H1 (cell line): ENCODE results near the gene QSOX2. TPM values are rescaled to one million over a fixed set of nuclear protein-coding genes. Genes with fewer than 3 reads are reported as not detected.

ENCODE experiments used
- CTCF ChIA-PET: fragments of 300-600 bp; sonication (Branson Sonifier 250); formaldehyde crosslinking; loops from one replicate; lab custom pipeline; 2021; ENCODE audit not compliant: partially characterized antibody; lab: Charles Lee
- POLR2A ChIA-PET: fragments of 300-600 bp; sonication (Branson Sonifier 250); formaldehyde crosslinking; loops from one replicate; lab custom pipeline; 2021; ENCODE audit warnings: inconsistent platforms; ENCODE audit not compliant: partially characterized antibody; lab: Charles Lee
- DNase-seq, 2 experiments: peaks; one replicate each; pipeline versions ENCODE4 v3.0.0 to v3.0.0-alpha.2; 2010 to 2022; ENCODE audit warnings: low spot score in 2 of 2, low read depth in 1 of 2, mixed read lengths in 1 of 2
- FAIRE-seq: peaks from 2 replicates; lab custom pipeline; 2011; peaks lifted over from hg19 to GRCh38; lab: Jason Lieb, UNC
- H2AFZ ChIP-seq: 2 replicates; pipeline ENCODE4 v1.8.1; 2012; ENCODE audit warnings: low read length, inconsistent platforms
- H2AK5ac ChIP-seq: 2 replicates; pipeline ENCODE4 v1.6.1; 2013; ENCODE audit warnings: low read depth, low read length
- H2BK120ac ChIP-seq: replicated peaks from 2 replicates; pipeline ENCODE3; 2013; ENCODE audit warnings: low read depth, low read length, inconsistent platforms
- H2BK12ac ChIP-seq: 2 replicates; pipeline ENCODE4 v1.6.1; 2013; ENCODE audit warnings: low read depth, low read length
- H2BK15ac ChIP-seq: 2 replicates; pipeline ENCODE4 v1.6.1; 2013; ENCODE audit warnings: low read length
- H2BK20ac ChIP-seq: 2 replicates; pipeline ENCODE4 v1.6.1; 2013; ENCODE audit warnings: low read length
- H2BK5ac ChIP-seq: 2 replicates; pipeline ENCODE4 v1.6.1; 2013; ENCODE audit warnings: low read depth, low read length
- H3K14ac ChIP-seq: 2 replicates; pipeline ENCODE4 v1.6.1; 2013; ENCODE audit warnings: inconsistent platforms; ENCODE audit not compliant: insufficient read length
- H3K18ac ChIP-seq: 2 replicates; pipeline ENCODE4 v1.6.1; 2013; ENCODE audit warnings: low read length; ENCODE audit errors: extremely low read depth
- H3K23ac ChIP-seq: 2 replicates; pipeline ENCODE4 v1.6.1; 2013; ENCODE audit warnings: inconsistent platforms; ENCODE audit not compliant: insufficient read length
- H3K23me2 ChIP-seq: 2 replicates; pipeline ENCODE4 v1.6.1; 2013; ENCODE audit warnings: low read depth, low read length
- H3K27ac ChIP-seq: 2 replicates; pipeline ENCODE4 v1.6.1; 2011; ENCODE audit warnings: low read depth, low read length, inconsistent platforms
- H3K27me3 ChIP-seq, 4 experiments: replicated peaks in 1 of 4; 1 replicate in 1 of 4; 2 replicates in 3 of 4; pipeline versions ENCODE4 v1.6.1 to v1.8.1; 2011 to 2013; ENCODE audit warnings: low read length in 3 of 4, mild to moderate bottlenecking in 3 of 4, inconsistent platforms in 2 of 4, mixed read lengths in 2 of 4, moderate library complexity in 1 of 4; ENCODE audit not compliant: control insufficient read depth in 3 of 4, insufficient read depth in 3 of 4; ENCODE audit errors: extremely low read depth in 1 of 4
- H3K36me3 ChIP-seq, 4 experiments: 2 replicates each; pipeline versions ENCODE4 v1.6.1 to v1.8.1; 2011 to 2013; ENCODE audit warnings: mild to moderate bottlenecking in 4 of 4, low read length in 3 of 4, moderate library complexity in 2 of 4, control low read depth in 1 of 4, inconsistent platforms in 1 of 4; ENCODE audit not compliant: insufficient read depth in 4 of 4, control insufficient read depth in 2 of 4
- H3K4ac ChIP-seq: replicated peaks from 2 replicates; pipeline ENCODE3; 2013; ENCODE audit warnings: low read length, low read depth, mixed read lengths, inconsistent platforms; ENCODE audit not compliant: insufficient read length
- H3K4me1 ChIP-seq, 4 experiments: replicated peaks in 1 of 4; 1 replicate in 1 of 4; 2 replicates in 3 of 4; pipeline versions ENCODE4 v1.6.1 to v1.8.1; 2011 to 2013; ENCODE audit warnings: low read length in 3 of 4, inconsistent platforms in 2 of 4, mixed read lengths in 1 of 4; ENCODE audit not compliant: insufficient read depth in 4 of 4, control insufficient read depth in 3 of 4
- H3K4me2 ChIP-seq, 2 experiments: 2 replicates each; pipeline versions ENCODE4 v1.6.1 to v1.8.1; 2011 to 2013; ENCODE audit warnings: low read depth in 2 of 2, low read length in 2 of 2, control low read depth in 1 of 2, inconsistent platforms in 1 of 2, mild to moderate bottlenecking in 1 of 2; ENCODE audit not compliant: insufficient read depth in 1 of 2
- H3K4me3 ChIP-seq, 4 experiments: fragments of 200-600, 300-600 bp in 1 of 4; sonication (generic), shearing (Covaris generic), sonication (Bioruptor Twin) in 1 of 4; 2 replicates each; pipeline versions ENCODE4 v1.5.1 to v1.8.1; 2011 to 2016; ENCODE audit warnings: low read length in 4 of 4, low read depth in 3 of 4, control low read depth in 2 of 4, inconsistent platforms in 2 of 4, mild to moderate bottlenecking in 2 of 4, mixed read lengths in 1 of 4, moderate library complexity in 1 of 4; ENCODE audit not compliant: insufficient read depth in 2 of 4; ENCODE audit errors: extremely low read depth in 1 of 4
- H3K56ac ChIP-seq: replicated peaks from 2 replicates; pipeline ENCODE3; 2013; ENCODE audit warnings: low read depth, mild to moderate bottlenecking, mixed read lengths, low read length, inconsistent platforms; ENCODE audit not compliant: insufficient read length
- H3K79me1 ChIP-seq: 2 replicates; pipeline ENCODE4 v1.6.1; 2013; ENCODE audit warnings: low read depth, low read length, control low read depth
- H3K79me2 ChIP-seq, 2 experiments: 2 replicates each; pipeline versions ENCODE4 v1.6.1 to v1.8.1; 2012 to 2013; ENCODE audit warnings: low read length in 2 of 2, mild to moderate bottlenecking in 2 of 2, inconsistent platforms in 1 of 2; ENCODE audit not compliant: insufficient read depth in 2 of 2, control insufficient read depth in 1 of 2
- H3K9ac ChIP-seq, 4 experiments: replicated peaks in 1 of 4; 1 replicate in 1 of 4; 2 replicates in 3 of 4; pipeline versions ENCODE4 v1.6.1 to v1.8.1; 2011 to 2013; ENCODE audit warnings: low read depth in 3 of 4, low read length in 3 of 4, control low read depth in 2 of 4, mild to moderate bottlenecking in 2 of 4, moderate library complexity in 2 of 4, inconsistent platforms in 1 of 4; ENCODE audit errors: extremely low read depth in 1 of 4
- H3K9me3 ChIP-seq, 2 experiments: 2 replicates each; pipeline versions ENCODE4 v1.6.1 to v1.8.1; 2012 to 2013; ENCODE audit warnings: mild to moderate bottlenecking in 2 of 2, moderate library complexity in 2 of 2, control low read depth in 1 of 2, inconsistent platforms in 1 of 2, low read depth in 1 of 2, low read length in 1 of 2, mixed read lengths in 1 of 2; ENCODE audit not compliant: insufficient read depth in 2 of 2
- H4K20me1 ChIP-seq, 2 experiments: replicated peaks in 1 of 2; 2 replicates each; pipeline versions ENCODE3 to v1.8.1; 2011 to 2013; ENCODE audit warnings: inconsistent platforms in 2 of 2, low read length in 2 of 2, mild to moderate bottlenecking in 1 of 2; ENCODE audit not compliant: insufficient read depth in 2 of 2, control insufficient read depth in 1 of 2
- H4K5ac ChIP-seq: 2 replicates; pipeline ENCODE4 v1.6.1; 2013; ENCODE audit warnings: low read length, low read depth, mixed read lengths, inconsistent platforms; ENCODE audit not compliant: insufficient read length
- H4K8ac ChIP-seq: 2 replicates; pipeline ENCODE4 v1.8.0; 2013; ENCODE audit warnings: mild to moderate bottlenecking, moderate library complexity, low read length, inconsistent platforms; ENCODE audit not compliant: insufficient read depth; ENCODE audit errors: extremely low read depth
- H4K91ac ChIP-seq: replicated peaks from 2 replicates; pipeline ENCODE3; 2013; ENCODE audit warnings: low read length, mixed read lengths, inconsistent platforms; ENCODE audit not compliant: insufficient read length
- SIN3A ChIP-seq, 2 experiments: IDR thresholded peaks in 1 of 2; conservative IDR thresholded peaks in 1 of 2; 2 replicates each; pipeline ENCODE4 v1.6.1; 2011 to 2012; ENCODE audit warnings: low read length in 2 of 2, improper control_type of control experiment in 1 of 2, low read depth in 1 of 2, mild to moderate bottlenecking in 1 of 2
- TBP ChIP-seq: IDR thresholded peaks from 2 replicates; pipeline ENCODE4 v1.6.1; 2011; ENCODE audit warnings: low read depth, low read length, improper control_type of control experiment
- TCF12 ChIP-seq: IDR thresholded peaks from 2 replicates; pipeline ENCODE4 v1.6.1; 2011; ENCODE audit warnings: low read depth, mild to moderate bottlenecking, low read length
- WGBS, 2 experiments: shearing (Covaris generic) in 1 of 2; methylation state at CpG; one replicate each; pipeline versions ENCODE4 v1.1.6 to v1.1.7; 2013 to 2015; ENCODE audit warnings: low lambda C conversion rate in 2 of 2, mixed read lengths in 2 of 2, inconsistent platforms in 1 of 2, low coverage in 1 of 2, missing lambda C conversion rate in 1 of 2; ENCODE audit not compliant: insufficient replicate concordance in 2 of 2, insufficient coverage in 1 of 2, insufficient read length in 1 of 2; ENCODE audit errors: extremely low coverage in 1 of 2, missing lambda C conversion rate in 1 of 2; 5-methylcytosine and 5-hydroxymethylcytosine counted together
- polyA plus RNA-seq, 7 experiments: library from polyadenylated mRNA; depleted of rRNA in 3 of 7; stranded (reverse) in 5 of 7; unstranded in 2 of 7; fragments of >200 nt in 5 of 7; fragments of 200-250 nt in 2 of 7; gene quantifications; 1 replicate in 5 of 7; 2 replicates in 1 of 7; 4 replicates in 1 of 7; pipeline versions ENCODE4 v1.2.1 to v1.2.3, GENCODE V29; 2011 to 2013; ENCODE audit warnings: missing spikeins in 2 of 7, mixed read lengths in 2 of 7
- total RNA-seq: library from RNA; stranded (reverse); fragmentation: NEBNext Ultra II Directional; extraction: Animal tissue kit (Norgen Biotek cat#: 25700); gene quantifications from 2 replicates; pipeline ENCODE4 v1.2.1, GENCODE V29; 2021
- TF ChIP-seq, protein P1 (sequence below), 3 experiments: IDR thresholded peaks; 1 replicate in 2 of 3; 2 replicates in 1 of 3; pipeline versions ENCODE4 v1.5.1 to v1.6.1; 2011; ENCODE audit warnings: low read length in 3 of 3, mild to moderate bottlenecking in 3 of 3, inconsistent platforms in 2 of 3, low read depth in 1 of 3, moderate library complexity in 1 of 3; ENCODE audit not compliant: insufficient read depth in 1 of 3; ENCODE audit errors: control extremely low read depth in 1 of 3

The QSOX2 gene
- total and polyA plus RNA-seq, 2 of the 8 experiments (the other 6 are each of a cell fraction or from before 2014, with no cell fraction given): 18.0 to 28.6 TPM

- Histone ChIP-seq H3K4me1 (peaks cover 0 to 21% (median 19%) of the 10 kb centered on the region in 4 experiments; a peak in 6 of 7 replicates), H3K9me3 (no peaks in the 10 kb centered on the region), H3K27me3 (no peaks in the 10 kb centered on the region), H3K4me2 (no peak overlapping the region), H3K36me3 (no peaks in the 10 kb centered on the region), H4K8ac (no peak overlapping the region; the same call in 1 of the 2 replicates), H3K14ac (no peak overlapping the region), H4K20me1 (no peaks in the 10 kb centered on the region), H3K23ac (no peak overlapping the region), H2BK120ac (no peak overlapping the region), H3K79me2 (no peaks in the 10 kb centered on the region), H3K56ac (no peak overlapping the region)
- peak in 1 of 2 experiments; percentile 49 for DNase-seq
- TF ChIP-seq SIN3A (conservative IDR thresholded peaks at IDR 0.05 in 1 of 2, IDR thresholded peaks at IDR 0.05 in 1 of 2; ENCODE audit: low read depth in 1 of 2, low read length in 2 of 2) (peak; percentile 68 to 89; a peak in 2 of 4 replicates), TBP (no peak), TCF12 (peak; percentile 78; the same call in 1 of the 2 replicates)
- TF ChIP-seq, protein P1, sequence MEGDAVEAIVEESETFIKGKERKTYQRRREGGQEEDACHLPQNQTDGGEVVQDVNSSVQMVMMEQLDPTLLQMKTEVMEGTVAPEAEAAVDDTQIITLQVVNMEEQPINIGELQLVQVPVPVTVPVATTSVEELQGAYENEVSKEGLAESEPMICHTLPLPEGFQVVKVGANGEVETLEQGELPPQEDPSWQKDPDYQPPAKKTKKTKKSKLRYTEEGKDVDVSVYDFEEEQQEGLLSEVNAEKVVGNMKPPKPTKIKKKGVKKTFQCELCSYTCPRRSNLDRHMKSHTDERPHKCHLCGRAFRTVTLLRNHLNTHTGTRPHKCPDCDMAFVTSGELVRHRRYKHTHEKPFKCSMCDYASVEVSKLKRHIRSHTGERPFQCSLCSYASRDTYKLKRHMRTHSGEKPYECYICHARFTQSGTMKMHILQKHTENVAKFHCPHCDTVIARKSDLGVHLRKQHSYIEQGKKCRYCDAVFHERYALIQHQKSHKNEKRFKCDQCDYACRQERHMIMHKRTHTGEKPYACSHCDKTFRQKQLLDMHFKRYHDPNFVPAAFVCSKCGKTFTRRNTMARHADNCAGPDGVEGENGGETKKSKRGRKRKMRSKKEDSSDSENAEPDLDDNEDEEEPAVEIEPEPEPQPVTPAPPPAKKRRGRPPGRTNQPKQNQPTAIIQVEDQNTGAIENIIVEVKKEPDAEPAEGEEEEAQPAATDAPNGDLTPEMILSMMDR (IDR thresholded peaks at IDR 0.05; ENCODE audit: control extremely low read depth in 1 of 3, insufficient read depth in 1 of 3, low read depth in 1 of 3, low read length in 3 of 3): 0 out of 4 replicates have a peak, but pooled peaks of 1 of the 3 experiments have one; percentile 5
- TF ChIP-seq, all 59 proteins: peak for 3
- no peak overlapping the region for H4K5ac ChIP-seq
- H3K4ac ChIP-seq: no peak overlapping the region
- FAIRE-seq: no peak
- H3K23me2 ChIP-seq: peaks cover 5% of the 10 kb centered on the region; the same call in 1 of the 2 replicates
- H2BK15ac ChIP-seq: peak overlapping the region; percentile 31; the same call in 1 of the 2 replicates
- no peak overlapping the region for H3K9ac ChIP-seq
- no peak overlapping the region for H2AFZ ChIP-seq
- ChIA-PET POLR2A (interaction anchor here (0.7 to 1.8 kb wide), 4 partner anchors 14 to 122 kb away, joined by 3 to 6 read pairs (median 3); no protein-coding TSS in a partner anchor), CTCF (interaction anchor here (0.7 to 7.4 kb wide), 12 partner anchors 12 to 110 kb away, joined by 3 to 62 read pairs (median 4); no protein-coding TSS in a partner anchor)
- H2BK5ac ChIP-seq: peak overlapping the region; percentile 14; the same call in 1 of the 2 replicates
- H3K4me3 ChIP-seq: no peak overlapping the region
- no peak overlapping the region for H3K27ac ChIP-seq
- peak overlapping the region; percentile 71; the same call in 1 of the 2 replicates for H2BK12ac ChIP-seq
- H3K79me1 ChIP-seq: no peaks in the 10 kb centered on the region
- whole genome bisulfite sequencing, 2 experiments: 82% methylated on average over 16 of the region's 16 CpGs; no CpG with 5 or more reads in 1 of the 2 experiments
- peak overlapping the region; percentile 28; the same call in 1 of the 2 replicates for H2BK20ac ChIP-seq
- peak overlapping the region; percentile 65; the same call in 1 of the 2 replicates for H2AK5ac ChIP-seq
- peak overlapping the region; percentile 3 for H4K91ac ChIP-seq
- peak overlapping the region; percentile 48; the same call in 1 of the 2 replicates for H3K18ac ChIP-seq
These were observed 73.1 kb downstream of the QSOX2 start for GRCh38 chr9:136172412-136173079.
